Activated CD8-positive, alpha-beta memory T cell treated with anti-CD3 and anti-CD28 coated beads for 4 hours (primary cell): ENCODE measurements around the gene ZNF281.
"Not testable (repeated sequence)": the region's sequence is repeated elsewhere in the genome, so short reads cannot be mapped to it uniquely, and the experiment has no call there.

Experiments
- DNase-seq, 2 donors: peaks; one replicate each; pipeline ENCODE4 v3.0.0-alpha.2; 2020; ENCODE audit warnings: low read depth in 2 of 2

The ZNF281 gene

GRCh38 chr1:200364091-200364759 is 45.6 kb downstream of the ZNF281 start:
- no peak for DNase-seq

- no peak for DNase-seq
Measured at GRCh38 chr1:200363264-200363933, 46.4 kb downstream of the ZNF281 start.

DNA sequence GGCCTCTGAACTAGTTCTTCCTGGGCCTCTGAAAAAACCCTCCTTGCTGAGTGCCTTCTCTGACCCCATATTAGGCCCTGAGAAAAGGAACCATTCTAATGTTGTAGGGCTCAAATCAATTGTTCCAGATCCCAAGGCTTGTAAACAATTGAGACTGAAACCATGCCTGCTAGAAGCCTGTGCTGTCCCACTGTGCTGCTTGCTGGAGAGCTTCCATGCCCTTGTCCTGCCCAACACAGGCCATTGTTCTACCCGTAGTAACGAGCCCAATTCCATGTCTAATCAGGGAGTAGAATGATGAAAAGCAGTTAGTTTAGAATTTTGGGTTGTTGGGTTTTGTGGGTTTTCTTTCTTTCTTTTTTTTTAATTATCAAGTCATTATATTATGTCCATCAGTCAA is 47.4 kb downstream of the ZNF281 start:
- no peak for DNase-seq

DNA sequence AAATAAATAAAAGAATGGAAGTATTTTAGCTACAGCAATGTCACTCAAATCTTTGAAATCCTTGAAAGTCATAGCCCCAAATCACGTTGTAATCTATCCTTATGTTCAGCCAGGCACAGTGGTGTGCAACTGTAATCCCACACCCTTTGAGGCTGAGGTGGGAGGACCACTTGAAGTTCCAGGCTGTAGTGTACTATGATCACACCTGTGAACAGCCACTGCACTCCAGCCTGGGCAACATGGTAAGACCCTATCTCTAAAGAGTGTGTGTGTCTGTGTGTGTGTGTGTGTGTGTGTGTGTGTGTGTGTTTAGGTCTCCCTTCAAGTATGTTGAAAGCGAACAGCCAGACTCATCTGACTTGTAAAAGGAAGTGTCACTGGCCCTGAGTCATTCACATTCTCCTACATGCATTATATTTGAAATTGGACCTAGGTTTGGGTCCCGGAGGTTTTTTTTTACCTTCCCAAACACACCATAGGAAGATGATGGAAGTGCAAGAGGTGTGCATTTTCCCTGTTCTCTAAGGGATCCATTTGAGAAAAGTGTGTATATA is 50.1 kb downstream of the ZNF281 start:
- DNase-seq, result no peak

GRCh38 chr1:200357925-200358324 is 51.9 kb downstream of the ZNF281 start:
- not testable (repeated sequence) for DNase-seq

GRCh38 chr1:200355801-200356200 is 54.0 kb downstream of the ZNF281 start:
- DNase-seq, result no peak
